Mammary epithelial cell (primary cell): ENCODE data around the gene CNN2.

Experiments
- CTCF ChIP-seq, 2 donors: IDR thresholded peaks in 1 of 2; conservative IDR thresholded peaks in 1 of 2; 2 replicates each; pipeline ENCODE4 v1.5.1; 2011 to 2012; ENCODE audit warnings: inconsistent platforms in 2 of 2, low read length in 2 of 2, mild to moderate bottlenecking in 2 of 2, control low read depth in 1 of 2, low read depth in 1 of 2; ENCODE audit not compliant: insufficient read depth in 1 of 2; ENCODE audit errors: extremely low read depth in 1 of 2
- EZH2 ChIP-seq: IDR thresholded peaks from 2 replicates; pipeline ENCODE4 v1.6.1; 2012; ENCODE audit warnings: low read length, inconsistent platforms, borderline replicate concordance

GRCh38 chr19:1000095-1000494 is 26.3 kb upstream of the CNN2 start, which contains the start of gene GRIN3B:
- TF ChIP-seq CTCF (conservative IDR thresholded peaks at IDR 0.05 in 1 of 2, IDR thresholded peaks at IDR 0.05 in 1 of 2; ENCODE audit: extremely low read depth in 1 of 2, insufficient read depth in 1 of 2, low read depth in 1 of 2, low read length in 2 of 2) (peak; percentile 20 to 62), EZH2 (no peak)
